NT2/D1 (cell line): ENCODE results near the gene SLX4IP.

ENCODE experiments used
- DNase-seq: peaks from one replicate; pipeline ENCODE4 v3.0.0-alpha.2; 2011; ENCODE audit warnings: low read depth, low spot score
- H3K27me3 ChIP-seq: 2 replicates; pipeline ENCODE4 v1.6.0; 2011; ENCODE audit warnings: mild to moderate bottlenecking; ENCODE audit not compliant: insufficient read length, insufficient read depth
- H3K36me3 ChIP-seq: 2 replicates; pipeline ENCODE4 v1.6.1; 2011; ENCODE audit warnings: mild to moderate bottlenecking, low read length, mixed read lengths; ENCODE audit not compliant: insufficient read depth, insufficient read length
- H3K4me1 ChIP-seq: 2 replicates; pipeline ENCODE4 v1.5.1; 2011; ENCODE audit not compliant: insufficient read depth, insufficient read length
- H3K4me3 ChIP-seq: 2 replicates; pipeline ENCODE4 v1.5.1; 2011; ENCODE audit warnings: low read depth; ENCODE audit not compliant: insufficient read length
- H3K9ac ChIP-seq: 2 replicates; pipeline ENCODE4 v1.6.0; 2011; ENCODE audit warnings: low read depth; ENCODE audit not compliant: insufficient read length
- H3K9me3 ChIP-seq: 2 replicates; pipeline ENCODE4 v1.5.1; 2011; ENCODE audit warnings: mild to moderate bottlenecking, low read length; ENCODE audit not compliant: insufficient read depth
- SUZ12 ChIP-seq: IDR thresholded peaks from 2 replicates; pipeline ENCODE4 v1.6.1; 2011; ENCODE audit not compliant: insufficient read length, insufficient read depth; ENCODE audit errors: extremely low read depth
- YY1 ChIP-seq: IDR thresholded peaks from 2 replicates; pipeline ENCODE4 v1.6.1; 2011; ENCODE audit not compliant: insufficient read length, insufficient read depth
- ZNF274 ChIP-seq: IDR thresholded peaks from 2 replicates; pipeline ENCODE4 v1.6.1; 2011; ENCODE audit warnings: mild to moderate bottlenecking, low read depth, low read length

SLX4IP gene

DNA sequence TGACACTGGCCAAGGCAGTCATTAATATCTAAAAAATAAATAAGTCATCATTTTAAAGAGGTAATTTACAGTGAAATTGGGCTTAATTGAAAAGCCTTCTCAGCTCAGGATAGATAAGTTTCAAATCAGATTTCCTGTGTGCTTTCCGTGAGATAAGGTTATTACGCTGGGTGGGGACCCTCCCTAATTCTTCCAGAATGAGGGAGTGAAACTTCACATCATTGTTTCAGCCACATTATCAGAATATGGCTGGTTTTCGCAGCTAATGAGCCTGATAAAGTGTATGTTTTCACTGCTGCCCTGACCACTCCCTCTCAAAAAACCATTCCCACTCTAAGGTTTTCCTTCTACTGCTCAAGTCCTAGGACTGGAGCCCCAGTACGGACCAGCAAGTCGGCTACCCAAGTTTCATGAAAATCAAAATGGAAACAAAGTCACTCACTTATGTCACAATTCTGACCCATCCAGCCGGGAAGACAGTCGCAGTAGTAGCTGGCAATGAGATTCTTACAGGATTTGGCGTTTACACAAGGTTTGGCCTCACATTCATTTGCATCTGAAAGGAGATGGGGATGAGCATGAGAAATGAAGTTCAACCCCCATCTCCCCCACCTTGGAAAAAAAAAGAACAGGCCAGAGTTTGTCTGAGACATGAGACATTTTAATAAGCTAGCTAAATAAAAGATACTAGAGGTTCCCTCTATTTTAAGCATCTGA, 214.1 kb downstream of the SLX4IP start:
- Histone ChIP-seq H3K27me3 (no peaks in the 10 kb centered on the region), H3K4me3 (no peak overlapping the region), H3K4me1 (peaks cover 2% of the 10 kb centered on the region), H3K9me3 (no peaks in the 10 kb centered on the region), H3K36me3 (peaks cover 90% of the 10 kb centered on the region), H3K9ac (no peak overlapping the region)
- no peak for DNase-seq
- no peak for TF ChIP-seq SUZ12

DNA sequence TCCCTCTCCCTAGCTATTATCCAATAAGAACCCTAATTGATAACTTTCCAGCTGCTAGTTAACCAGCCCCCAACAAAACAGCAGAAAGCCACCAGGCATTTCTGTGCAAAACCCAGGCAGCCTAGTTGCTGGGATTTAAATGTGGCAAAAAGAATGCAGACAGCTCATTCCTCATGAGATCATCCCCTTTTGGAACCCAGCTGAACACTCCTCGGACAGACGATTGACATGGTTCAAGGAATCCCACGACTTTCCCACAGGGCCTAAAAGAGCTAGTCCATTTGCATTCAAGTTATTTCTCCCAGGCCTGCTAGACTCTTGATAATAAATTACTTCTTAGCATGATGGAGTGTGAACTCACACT, 214.7 kb downstream of the SLX4IP start:
- peaks cover 5% of the 10 kb centered on the region for H3K4me1 ChIP-seq
- no peaks in the 10 kb centered on the region for H3K9me3 ChIP-seq
- no peak overlapping the region for H3K4me3 ChIP-seq
- peaks cover 90% of the 10 kb centered on the region for H3K36me3 ChIP-seq
- H3K9ac ChIP-seq, result no peak overlapping the region
- no peak for TF ChIP-seq ZNF274
- no peaks in the 10 kb centered on the region for H3K27me3 ChIP-seq
- no peak for DNase-seq

DNA sequence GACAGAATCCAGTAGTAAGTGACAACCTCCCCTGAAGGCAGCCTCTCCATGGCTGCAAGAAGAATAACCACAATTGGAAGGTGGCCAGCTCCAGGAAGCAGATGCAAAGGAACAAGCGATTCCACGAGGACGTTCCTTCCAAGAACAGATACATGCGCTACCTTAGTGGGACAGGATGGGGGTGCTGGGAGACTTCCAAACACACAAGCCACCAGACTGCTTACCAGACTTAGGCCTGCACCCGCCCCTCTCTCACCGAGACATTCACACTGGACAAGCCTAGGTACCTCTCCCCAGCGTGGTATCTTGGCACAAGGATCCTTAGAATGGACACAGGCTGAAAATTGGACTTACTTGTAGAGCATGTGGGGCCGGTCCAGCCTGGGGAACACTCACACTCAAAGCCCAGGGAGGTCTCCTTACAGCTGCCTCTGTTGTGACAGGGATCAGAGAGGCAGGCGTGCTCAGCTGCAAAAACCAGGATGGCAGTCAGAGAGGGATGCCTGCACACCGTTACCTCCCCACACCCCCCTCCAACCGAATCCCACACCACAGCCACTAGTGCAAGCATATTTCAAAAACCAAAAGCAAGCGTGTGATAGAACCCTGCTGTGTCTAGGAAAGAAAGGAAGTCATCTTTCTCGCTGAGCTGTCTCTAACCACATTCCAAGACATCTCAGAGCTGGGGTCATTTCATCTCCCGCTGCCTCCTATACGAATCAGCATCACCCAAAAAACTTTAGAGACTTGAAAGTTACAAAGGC, 216.3 kb downstream of the SLX4IP start:
- no peak for TF ChIP-seq SUZ12
- TF ChIP-seq ZNF274, result no peak
- TF ChIP-seq YY1, result no peak
- Histone ChIP-seq H3K36me3 (peaks cover 91% of the 10 kb centered on the region), H3K4me3 (no peak overlapping the region), H3K27me3 (no peaks in the 10 kb centered on the region), H3K4me1 (peaks cover 5% of the 10 kb centered on the region), H3K9ac (no peak overlapping the region), H3K9me3 (no peaks in the 10 kb centered on the region)
- DNase-seq, result no peak

DNA sequence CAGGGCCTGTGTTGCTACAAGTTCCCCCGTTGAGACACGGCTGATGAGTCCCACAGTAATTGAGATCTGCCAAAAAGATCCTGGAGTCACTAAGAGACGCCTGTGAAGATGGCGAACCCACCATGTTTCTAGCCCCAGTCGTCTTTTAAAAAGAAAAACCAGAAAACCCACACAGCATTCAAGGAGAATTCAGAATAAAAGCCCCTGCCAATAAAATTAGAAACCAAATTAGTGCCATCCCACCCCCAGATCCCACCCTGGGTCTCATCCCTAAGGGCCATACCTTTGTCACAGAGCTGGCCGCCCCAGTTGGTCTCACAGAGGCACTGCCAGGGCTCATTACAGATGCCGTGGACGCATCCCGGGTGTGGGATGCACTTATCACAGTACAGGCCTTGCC, 217.1 kb downstream of the SLX4IP start:
- no peak overlapping the region for H3K4me3 ChIP-seq
- H3K9ac ChIP-seq, result no peak overlapping the region
- TF ChIP-seq YY1 (no peak), SUZ12 (no peak), ZNF274 (no peak)
- H3K36me3 ChIP-seq, result peaks cover 91% of the 10 kb centered on the region
- H3K4me1 ChIP-seq, result peaks cover 5% of the 10 kb centered on the region
- H3K9me3 ChIP-seq, result no peaks in the 10 kb centered on the region
- no peak for DNase-seq
- H3K27me3 ChIP-seq, result no peaks in the 10 kb centered on the region

DNA sequence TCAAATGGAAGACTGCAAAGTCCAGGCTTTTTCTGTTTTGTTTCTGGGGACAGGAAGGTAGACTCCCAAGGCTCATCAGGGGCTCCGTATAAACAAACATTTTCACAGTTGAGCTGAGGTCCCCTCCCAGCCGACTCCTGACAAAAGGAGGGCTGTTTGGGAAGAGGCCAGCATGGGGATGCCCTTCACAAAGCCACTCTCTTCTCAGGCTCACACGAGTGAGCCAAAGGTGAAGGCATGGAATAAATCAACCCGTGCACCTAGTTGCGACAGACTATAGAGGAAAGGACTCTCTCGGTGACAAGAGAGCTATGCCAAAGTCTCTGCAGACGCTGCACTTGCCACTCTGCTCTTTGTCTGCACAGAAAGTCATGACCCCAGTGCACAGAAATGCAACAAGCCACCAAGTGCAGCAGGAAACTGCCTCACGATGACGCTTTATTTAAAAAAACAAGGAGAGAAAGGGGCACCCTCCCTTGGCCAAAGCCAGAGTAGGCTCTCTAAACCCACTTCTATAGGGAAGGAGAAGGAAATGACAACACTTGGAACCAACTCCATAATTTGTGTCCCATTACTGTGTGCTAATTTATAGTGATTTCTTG, 217.7 kb downstream of the SLX4IP start:
- H3K27me3 ChIP-seq, result no peaks in the 10 kb centered on the region

DNA sequence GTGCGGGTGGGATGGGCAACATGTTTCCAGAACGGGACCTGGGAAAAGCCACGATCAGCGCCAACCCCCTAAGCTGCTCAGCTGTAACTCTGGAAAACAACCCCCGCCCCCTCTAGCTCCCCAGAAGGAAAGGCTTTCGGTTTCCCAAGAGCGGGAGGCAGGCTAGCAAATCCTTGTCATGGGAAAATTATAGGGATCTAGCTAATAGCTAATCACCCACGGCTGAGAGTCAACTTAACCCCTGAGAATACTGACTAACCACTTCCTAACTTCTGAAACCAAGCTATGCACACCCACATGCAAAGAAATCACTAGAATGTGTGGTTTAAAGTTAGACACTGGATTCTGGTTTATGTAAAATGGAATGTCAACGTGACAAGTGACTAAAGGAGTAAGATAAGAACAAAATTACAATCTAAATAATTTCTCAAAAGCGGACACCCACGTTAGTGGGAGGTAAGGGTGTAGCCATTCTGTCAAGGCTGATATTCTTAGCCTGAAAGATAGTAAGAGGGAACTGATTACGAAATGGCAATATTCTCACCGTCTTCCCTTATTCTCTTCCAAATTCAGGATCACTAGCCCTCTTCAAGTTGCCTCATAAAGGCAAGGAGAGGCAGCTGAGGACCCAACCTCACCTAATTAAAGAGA, 218.6 kb downstream of the SLX4IP start:
- no peak overlapping the region for H3K4me3 ChIP-seq
- H3K36me3 ChIP-seq, result peaks cover 90% of the 10 kb centered on the region
- no peaks in the 10 kb centered on the region for H3K9me3 ChIP-seq
- TF ChIP-seq YY1 (no peak), SUZ12 (no peak), ZNF274 (no peak)
- DNase-seq, result no peak
- H3K9ac ChIP-seq, result no peak overlapping the region
- peaks cover 9% of the 10 kb centered on the region for H3K4me1 ChIP-seq
- no peaks in the 10 kb centered on the region for H3K27me3 ChIP-seq

More for the DNA sequence above, 217.7 kb downstream of the SLX4IP start:
- H3K9ac ChIP-seq, result no peak overlapping the region
- DNase-seq, result no peak
- H3K4me3 ChIP-seq, result no peak overlapping the region
- H3K9me3 ChIP-seq, result no peaks in the 10 kb centered on the region
- H3K4me1 ChIP-seq, result peaks cover 5% of the 10 kb centered on the region
- peaks cover 90% of the 10 kb centered on the region for H3K36me3 ChIP-seq
- no peak for TF ChIP-seq ZNF274
- TF ChIP-seq YY1, result no peak
- TF ChIP-seq SUZ12, result no peak

DNA sequence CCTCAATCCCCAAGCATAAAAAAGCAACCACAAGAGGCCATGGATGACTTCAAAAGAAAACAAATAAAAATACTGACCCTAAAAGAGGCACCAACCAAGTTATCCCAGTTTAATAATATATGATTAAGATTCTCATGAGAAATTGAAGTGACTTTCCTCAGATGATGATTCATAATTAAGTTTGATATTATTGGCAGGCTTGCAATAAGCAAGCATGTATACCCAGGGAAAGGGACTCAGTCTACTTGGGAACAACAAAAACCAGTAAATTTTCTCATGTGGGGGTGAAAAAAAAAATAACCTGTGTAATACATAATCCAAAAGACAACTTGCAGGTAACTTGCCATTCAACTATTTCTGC, 219.1 kb downstream of the SLX4IP start:
- Histone ChIP-seq H3K4me1 (peaks cover 9% of the 10 kb centered on the region), H3K27me3 (no peaks in the 10 kb centered on the region), H3K9ac (no peak overlapping the region), H3K9me3 (no peaks in the 10 kb centered on the region), H3K36me3 (peaks cover 90% of the 10 kb centered on the region), H3K4me3 (no peak overlapping the region)
- TF ChIP-seq YY1 (no peak), ZNF274 (no peak), SUZ12 (no peak)
- no peak for DNase-seq
